ENCODE data around the gene LEMD1. TPM values are rescaled to one million over a fixed set of nuclear protein-coding genes. Genes with fewer than 3 reads are reported as not detected.
"Not testable (repeated sequence)": the region's sequence is repeated elsewhere in the genome, so short reads cannot be mapped to it uniquely, and the experiment has no call there.

LEMD1 gene
- total RNA-seq, 1 donor from 2014 or later: 15.0 TPM

- Histone ChIP-seq H4K20me1 (ENCODE audit: low read depth) (peaks cover 49% of the 10 kb centered on the region), H3K27me3 (peaks cover 19% of the 10 kb centered on the region), H3K79me2 (ENCODE audit: low read depth) (no peaks in the 10 kb centered on the region), H3F3A (ENCODE audit: low read depth) (peaks cover 28% of the 10 kb centered on the region), H2AFZ (replicated peaks) (no peak overlapping the region), H3K9me3 (ENCODE audit: low read depth) (no peaks in the 10 kb centered on the region), H3K9ac (no peak overlapping the region), H3K4me3 (no peak overlapping the region), H3K27ac (no peak overlapping the region), H3K4me2 (no peak overlapping the region), H3K36me3 (no peaks in the 10 kb centered on the region), H3K4me1 (peaks cover 47% of the 10 kb centered on the region)
- peaks cover 59% of the 10 kb centered on the region for H3K4me1 Mint-ChIP-seq
- TF ChIP-seq EZH2 (IDR thresholded peaks at IDR 0.05) (no peak), EZH2phosphoT487 (IDR thresholded peaks at IDR 0.05) (no peak)
- TF ChIP-seq, protein P1, sequence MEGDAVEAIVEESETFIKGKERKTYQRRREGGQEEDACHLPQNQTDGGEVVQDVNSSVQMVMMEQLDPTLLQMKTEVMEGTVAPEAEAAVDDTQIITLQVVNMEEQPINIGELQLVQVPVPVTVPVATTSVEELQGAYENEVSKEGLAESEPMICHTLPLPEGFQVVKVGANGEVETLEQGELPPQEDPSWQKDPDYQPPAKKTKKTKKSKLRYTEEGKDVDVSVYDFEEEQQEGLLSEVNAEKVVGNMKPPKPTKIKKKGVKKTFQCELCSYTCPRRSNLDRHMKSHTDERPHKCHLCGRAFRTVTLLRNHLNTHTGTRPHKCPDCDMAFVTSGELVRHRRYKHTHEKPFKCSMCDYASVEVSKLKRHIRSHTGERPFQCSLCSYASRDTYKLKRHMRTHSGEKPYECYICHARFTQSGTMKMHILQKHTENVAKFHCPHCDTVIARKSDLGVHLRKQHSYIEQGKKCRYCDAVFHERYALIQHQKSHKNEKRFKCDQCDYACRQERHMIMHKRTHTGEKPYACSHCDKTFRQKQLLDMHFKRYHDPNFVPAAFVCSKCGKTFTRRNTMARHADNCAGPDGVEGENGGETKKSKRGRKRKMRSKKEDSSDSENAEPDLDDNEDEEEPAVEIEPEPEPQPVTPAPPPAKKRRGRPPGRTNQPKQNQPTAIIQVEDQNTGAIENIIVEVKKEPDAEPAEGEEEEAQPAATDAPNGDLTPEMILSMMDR (IDR thresholded peaks at IDR 0.05): no peak
- H3K27ac Mint-ChIP-seq: no peak overlapping the region
- no peak overlapping the region for H3K4me3 Mint-ChIP-seq
- H3K9me3 Mint-ChIP-seq: no peaks in the 10 kb centered on the region
- H3K27me3 Mint-ChIP-seq (ENCODE audit: insufficient read depth, low read depth): peaks cover 14% of the 10 kb centered on the region
- H3K36me3 Mint-ChIP-seq: peaks cover 27% of the 10 kb centered on the region
- no peak for DNase-seq (ENCODE audit: low spot score)
Measured at GRCh38 chr1:205434738-205435137, 12.9 kb upstream of the LEMD1 start.

DNA sequence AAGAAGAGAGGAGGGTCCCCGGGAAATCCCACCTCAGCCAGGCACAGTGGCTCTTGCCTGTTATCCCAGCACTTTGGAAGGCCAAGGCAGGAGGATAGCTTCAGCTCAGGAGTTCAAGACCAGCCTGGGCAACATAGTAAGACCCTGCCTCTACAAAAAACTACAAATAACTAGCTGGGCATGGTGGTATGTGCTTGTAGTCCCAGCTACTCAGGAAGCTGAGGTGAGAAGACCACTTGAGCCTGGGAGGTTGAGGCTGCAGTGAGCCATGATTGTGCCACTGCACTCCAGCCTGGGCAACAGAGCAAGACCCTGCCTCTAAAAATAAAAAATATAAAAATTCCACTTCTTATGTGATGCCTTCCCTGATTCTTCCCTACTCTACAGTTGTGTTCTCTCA lies 10.8 kb upstream of the LEMD1 start:
- not testable (repeated sequence) for H3K4me3 Mint-ChIP-seq; H3K4me3 ChIP-seq; H2AFZ ChIP-seq (replicated peaks); H3K27ac ChIP-seq; H3K9ac ChIP-seq; H3K4me2 ChIP-seq; H3K36me3 ChIP-seq; H3K9me3 Mint-ChIP-seq; H3K27ac Mint-ChIP-seq; H3K27me3 Mint-ChIP-seq (ENCODE audit: insufficient read depth, low read depth); DNase-seq (ENCODE audit: low spot score); H3K9me3 ChIP-seq (ENCODE audit: low read depth); H3K79me2 ChIP-seq (ENCODE audit: low read depth)
- peaks cover 24% of the 10 kb centered on the region for H3K27me3 ChIP-seq
- peaks cover 31% of the 10 kb centered on the region for H4K20me1 ChIP-seq (ENCODE audit: low read depth)
- H3F3A ChIP-seq (ENCODE audit: low read depth): peaks cover 27% of the 10 kb centered on the region
- peaks cover 49% of the 10 kb centered on the region for H3K4me1 ChIP-seq
- Mint-ChIP-seq H3K4me1 (peaks cover 56% of the 10 kb centered on the region), H3K36me3 (peaks cover 18% of the 10 kb centered on the region)

DNA sequence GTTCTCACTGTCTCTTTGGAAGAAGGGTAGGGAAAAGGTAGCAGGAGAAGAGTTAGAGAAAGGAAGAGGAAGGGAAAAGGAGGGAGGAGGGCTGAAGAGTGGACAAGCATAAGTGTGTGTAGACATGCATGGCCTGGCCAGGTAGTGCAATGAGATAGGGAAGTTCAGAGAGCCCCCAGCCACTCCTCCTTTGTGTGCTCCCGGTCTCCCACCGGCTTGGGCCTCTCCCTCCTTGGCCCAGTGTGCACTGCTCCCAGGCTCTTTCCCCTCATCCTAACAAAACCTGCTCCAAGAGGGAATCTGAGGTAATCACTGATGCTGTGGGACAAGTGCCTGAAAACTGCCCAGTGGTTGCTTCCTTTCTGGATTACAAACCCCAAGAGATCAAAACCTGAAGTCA lies 10.3 kb upstream of the LEMD1 start:
- H3K27ac Mint-ChIP-seq: peak overlapping the region; percentile 38
- DNase-seq (ENCODE audit: low spot score): no peak
- no peak overlapping the region for H3K27ac ChIP-seq
- no peaks in the 10 kb centered on the region for H3K79me2 ChIP-seq (ENCODE audit: low read depth)
- no peaks in the 10 kb centered on the region for H3K9me3 ChIP-seq (ENCODE audit: low read depth)
- no peaks in the 10 kb centered on the region for H3K9me3 Mint-ChIP-seq
- no peak overlapping the region for H3K4me3 Mint-ChIP-seq
- H2AFZ ChIP-seq (replicated peaks): no peak overlapping the region
- peaks cover 27% of the 10 kb centered on the region for H3K27me3 ChIP-seq
- no peak overlapping the region for H3K4me2 ChIP-seq
- H3K4me3 ChIP-seq: no peak overlapping the region
- H3F3A ChIP-seq (ENCODE audit: low read depth): peaks cover 27% of the 10 kb centered on the region
- peaks cover 7% of the 10 kb centered on the region for H3K27me3 Mint-ChIP-seq (ENCODE audit: insufficient read depth, low read depth)
- peaks cover 25% of the 10 kb centered on the region for H4K20me1 ChIP-seq (ENCODE audit: low read depth)
- H3K36me3 ChIP-seq: no peaks in the 10 kb centered on the region
- H3K9ac ChIP-seq: no peak overlapping the region
- peaks cover 14% of the 10 kb centered on the region for H3K36me3 Mint-ChIP-seq
- peaks cover 49% of the 10 kb centered on the region for H3K4me1 ChIP-seq
- TF ChIP-seq, protein P1 (IDR thresholded peaks at IDR 0.05): no peak
- no peak for TF ChIP-seq EZH2 (IDR thresholded peaks at IDR 0.05)
- peaks cover 51% of the 10 kb centered on the region for H3K4me1 Mint-ChIP-seq

DNA sequence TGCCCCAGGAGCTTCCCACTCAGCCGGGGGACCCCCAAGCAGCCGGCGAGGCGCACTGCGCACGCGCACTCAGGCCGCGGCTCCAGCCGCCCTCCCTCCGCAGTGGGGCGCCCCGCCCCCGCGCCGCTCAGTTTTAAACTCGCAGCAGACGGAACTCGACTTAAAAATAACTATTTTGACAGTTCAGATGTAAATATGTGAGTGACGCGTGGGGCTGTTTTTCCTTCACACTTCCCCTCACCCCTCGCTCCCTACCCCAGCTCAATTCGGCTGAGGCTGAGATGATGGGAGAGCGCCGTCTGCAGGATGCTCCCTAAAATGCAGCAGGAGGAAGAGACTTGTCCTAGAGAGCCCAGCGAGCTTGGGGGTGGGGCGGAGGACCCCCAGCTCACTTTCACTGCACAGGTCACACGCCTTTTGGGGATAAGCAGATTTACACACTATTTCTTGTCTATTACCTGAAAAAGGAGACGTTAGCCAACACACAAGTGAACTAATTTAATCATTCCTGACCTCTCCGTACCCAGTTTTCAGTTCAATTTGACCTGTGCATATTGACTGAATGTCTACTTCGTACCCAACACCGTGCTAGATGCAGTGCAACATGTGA lies 8.9 kb upstream of the LEMD1 start:
- no peak for TF ChIP-seq EZH2 (IDR thresholded peaks at IDR 0.05)
- TF ChIP-seq, protein P1 (IDR thresholded peaks at IDR 0.05): peak; percentile 90
- no peak for TF ChIP-seq EZH2phosphoT487 (IDR thresholded peaks at IDR 0.05)
- peaks cover 44% of the 10 kb centered on the region for H3K4me1 ChIP-seq
- Mint-ChIP-seq H3K36me3 (peaks cover 10% of the 10 kb centered on the region), H3K27ac (no peak overlapping the region), H3K4me1 (peaks cover 40% of the 10 kb centered on the region), H3K9me3 (no peaks in the 10 kb centered on the region), H3K4me3 (peak overlapping the region; percentile 81), H3K27me3 (ENCODE audit: insufficient read depth, low read depth) (peaks cover 11% of the 10 kb centered on the region)
- no peaks in the 10 kb centered on the region for H3K9me3 ChIP-seq (ENCODE audit: low read depth)
- no peak overlapping the region for H3K9ac ChIP-seq
- H3K4me3 ChIP-seq: peak overlapping the region; percentile 61
- H3K79me2 ChIP-seq (ENCODE audit: low read depth): no peaks in the 10 kb centered on the region
- peak; percentile 76 for DNase-seq (ENCODE audit: low spot score)
- H3K27me3 ChIP-seq: peaks cover 23% of the 10 kb centered on the region
- H4K20me1 ChIP-seq (ENCODE audit: low read depth): peaks cover 12% of the 10 kb centered on the region
- no peak overlapping the region for H3K27ac ChIP-seq
- peak overlapping the region; percentile 92 for H3K4me2 ChIP-seq
- no peaks in the 10 kb centered on the region for H3K36me3 ChIP-seq
- H2AFZ ChIP-seq (replicated peaks): peak overlapping the region; percentile 87
- H3F3A ChIP-seq (ENCODE audit: low read depth): peaks cover 23% of the 10 kb centered on the region

Data from neural progenitor cell (in vitro differentiated cells).